GM10266 (cell line): Measurements from ENCODE around the gene SULT2A1.

Experiments
- DNase-seq: peaks from one replicate; pipeline ENCODE4 v3.0.0; 2012; ENCODE audit errors: extremely low spot score
- TF ChIP-seq, protein P1 (sequence below): IDR thresholded peaks from 2 replicates; pipeline ENCODE4 v1.5.1; 2012; ENCODE audit warnings: mild to moderate bottlenecking, low read depth; ENCODE audit not compliant: control insufficient read depth, insufficient read depth; ENCODE audit errors: missing control alignments

The SULT2A1 gene

DNA sequence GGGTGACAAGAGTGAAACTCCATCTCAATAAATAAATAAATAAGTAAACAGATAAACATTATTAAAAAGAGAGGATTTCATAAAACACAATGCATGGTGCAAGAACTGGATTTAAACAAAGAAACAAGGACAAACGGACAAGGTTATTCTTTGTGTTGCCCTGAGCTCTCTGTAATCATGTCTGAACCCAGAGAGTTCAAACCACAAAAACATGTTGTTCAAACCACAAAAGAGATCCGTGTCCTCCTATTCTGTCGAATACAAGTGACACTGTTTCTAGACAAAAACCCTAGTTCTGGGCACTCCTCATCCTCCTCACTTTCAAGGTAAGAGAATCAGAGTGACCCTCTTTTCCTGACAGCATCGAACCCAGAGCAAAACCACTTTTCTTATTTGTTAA is 31.7 kb downstream of the SULT2A1 start:
- no peak for DNase-seq
- TF ChIP-seq, protein P1, sequence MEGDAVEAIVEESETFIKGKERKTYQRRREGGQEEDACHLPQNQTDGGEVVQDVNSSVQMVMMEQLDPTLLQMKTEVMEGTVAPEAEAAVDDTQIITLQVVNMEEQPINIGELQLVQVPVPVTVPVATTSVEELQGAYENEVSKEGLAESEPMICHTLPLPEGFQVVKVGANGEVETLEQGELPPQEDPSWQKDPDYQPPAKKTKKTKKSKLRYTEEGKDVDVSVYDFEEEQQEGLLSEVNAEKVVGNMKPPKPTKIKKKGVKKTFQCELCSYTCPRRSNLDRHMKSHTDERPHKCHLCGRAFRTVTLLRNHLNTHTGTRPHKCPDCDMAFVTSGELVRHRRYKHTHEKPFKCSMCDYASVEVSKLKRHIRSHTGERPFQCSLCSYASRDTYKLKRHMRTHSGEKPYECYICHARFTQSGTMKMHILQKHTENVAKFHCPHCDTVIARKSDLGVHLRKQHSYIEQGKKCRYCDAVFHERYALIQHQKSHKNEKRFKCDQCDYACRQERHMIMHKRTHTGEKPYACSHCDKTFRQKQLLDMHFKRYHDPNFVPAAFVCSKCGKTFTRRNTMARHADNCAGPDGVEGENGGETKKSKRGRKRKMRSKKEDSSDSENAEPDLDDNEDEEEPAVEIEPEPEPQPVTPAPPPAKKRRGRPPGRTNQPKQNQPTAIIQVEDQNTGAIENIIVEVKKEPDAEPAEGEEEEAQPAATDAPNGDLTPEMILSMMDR, result no peak

GRCh38 chr19:47853003-47853402 is 33.1 kb downstream of the SULT2A1 start:
- no peak for DNase-seq
- TF ChIP-seq, protein P1, result no peak

DNA sequence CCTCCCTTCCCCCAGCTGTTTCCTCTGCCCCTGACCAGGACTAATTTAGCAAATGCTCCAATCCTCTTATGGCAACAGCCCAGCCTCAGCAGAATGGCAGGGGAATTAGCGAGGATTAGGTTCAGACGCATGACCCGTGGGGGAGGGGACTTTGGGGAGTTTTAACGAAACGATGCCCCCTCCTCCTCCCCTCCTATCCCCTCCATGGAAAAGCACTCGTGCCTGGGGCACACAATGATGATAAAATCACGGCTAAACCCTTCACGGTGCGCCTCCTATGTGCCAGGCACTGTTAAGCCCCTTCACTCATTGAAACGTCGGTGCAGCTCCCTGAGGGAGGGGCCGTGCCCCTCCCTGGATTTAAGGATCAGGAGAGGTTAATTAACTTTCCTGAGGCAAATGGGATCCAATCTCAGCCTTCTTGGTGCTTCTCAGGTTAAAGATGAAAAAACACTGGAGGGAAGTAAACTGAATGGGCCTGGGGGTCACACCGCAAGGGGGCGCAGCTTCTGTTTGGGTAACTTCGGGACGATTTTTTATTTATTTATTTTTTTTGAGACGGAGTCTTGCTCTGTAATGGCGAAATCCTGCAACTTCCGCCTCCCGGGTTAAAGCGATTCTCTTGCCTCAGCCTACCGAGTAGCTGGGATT is 37.2 kb downstream of the SULT2A1 start:
- DNase-seq, result no peak
- TF ChIP-seq, protein P1, result peak; percentile 7

- no peak for DNase-seq
- TF ChIP-seq, protein P1, result no peak
Observed at GRCh38 chr19:47848425-47848822, 37.7 kb downstream of the SULT2A1 start.

GRCh38 chr19:47842941-47843340 is 43.2 kb downstream of the SULT2A1 start:
- no peak for DNase-seq
- TF ChIP-seq, protein P1, result no peak

- TF ChIP-seq, protein P1, result no peak
- DNase-seq, result no peak
Observed at GRCh38 chr19:47839913-47840312, 46.2 kb downstream of the SULT2A1 start.

DNA sequence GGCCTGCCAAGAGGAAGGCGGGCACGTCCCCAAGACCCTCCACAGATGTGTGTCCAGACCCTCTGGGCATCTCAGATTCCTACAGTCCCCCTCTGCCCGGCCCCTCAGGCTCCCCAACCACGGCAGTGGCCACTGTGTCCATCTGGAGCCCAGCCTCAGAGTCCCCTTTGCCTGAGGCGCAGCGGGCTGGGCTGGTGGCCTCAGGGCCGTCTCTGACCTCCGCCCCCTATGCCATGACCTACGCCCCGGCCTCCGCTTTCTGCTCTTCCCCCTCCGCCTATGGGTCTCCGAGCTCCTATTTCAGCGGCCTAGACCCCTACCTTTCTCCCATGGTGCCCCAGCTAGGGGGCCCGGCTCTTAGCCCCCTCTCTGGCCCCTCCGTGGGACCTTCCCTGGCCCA is 46.7 kb downstream of the SULT2A1 start:
- TF ChIP-seq, protein P1, result no peak
- DNase-seq, result no peak
